GM18873 (cell line): ENCODE data around the gene DISP2.

Experiments used
- ATAC-seq: cut with Tn5 transposase; IDR thresholded peaks from one replicate; pipeline ENCODE4 v1.9.1; 2021; ENCODE audit warnings: mild to moderate bottlenecking, moderate library complexity, moderate number of reproducible peaks; ENCODE audit not compliant: unreplicated experiment, low FRiP score

Gene DISP2

GRCh38 chr15:40416056-40416455, 58.0 kb downstream of the DISP2 start:
- no peak for ATAC-seq

DNA sequence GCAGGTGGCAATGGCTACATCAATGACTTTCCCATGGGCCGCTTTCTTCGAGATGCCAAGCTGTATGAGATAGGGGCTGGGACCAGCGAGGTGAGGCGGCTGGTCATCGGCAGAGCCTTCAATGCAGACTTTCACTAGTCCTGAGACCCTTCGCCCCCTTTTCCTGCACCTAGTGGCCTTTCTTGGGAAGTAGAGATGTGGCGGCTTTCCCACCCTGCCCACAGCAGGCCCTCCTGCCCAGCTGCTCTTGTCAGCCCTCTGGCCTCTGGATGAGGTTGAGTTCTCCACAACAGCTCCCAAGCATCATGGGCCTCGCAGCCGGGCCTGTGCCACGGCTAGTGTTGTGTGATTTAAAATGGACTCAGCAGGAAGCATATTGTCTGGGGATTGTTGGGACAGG, 60.1 kb downstream of the DISP2 start:
- ATAC-seq = no peak

- no peak for ATAC-seq
Measured at GRCh38 chr15:40420071-40420713, 62.2 kb downstream of the DISP2 start.

GRCh38 chr15:40420793-40421192, 62.8 kb downstream of the DISP2 start:
- ATAC-seq = no peak

DNA sequence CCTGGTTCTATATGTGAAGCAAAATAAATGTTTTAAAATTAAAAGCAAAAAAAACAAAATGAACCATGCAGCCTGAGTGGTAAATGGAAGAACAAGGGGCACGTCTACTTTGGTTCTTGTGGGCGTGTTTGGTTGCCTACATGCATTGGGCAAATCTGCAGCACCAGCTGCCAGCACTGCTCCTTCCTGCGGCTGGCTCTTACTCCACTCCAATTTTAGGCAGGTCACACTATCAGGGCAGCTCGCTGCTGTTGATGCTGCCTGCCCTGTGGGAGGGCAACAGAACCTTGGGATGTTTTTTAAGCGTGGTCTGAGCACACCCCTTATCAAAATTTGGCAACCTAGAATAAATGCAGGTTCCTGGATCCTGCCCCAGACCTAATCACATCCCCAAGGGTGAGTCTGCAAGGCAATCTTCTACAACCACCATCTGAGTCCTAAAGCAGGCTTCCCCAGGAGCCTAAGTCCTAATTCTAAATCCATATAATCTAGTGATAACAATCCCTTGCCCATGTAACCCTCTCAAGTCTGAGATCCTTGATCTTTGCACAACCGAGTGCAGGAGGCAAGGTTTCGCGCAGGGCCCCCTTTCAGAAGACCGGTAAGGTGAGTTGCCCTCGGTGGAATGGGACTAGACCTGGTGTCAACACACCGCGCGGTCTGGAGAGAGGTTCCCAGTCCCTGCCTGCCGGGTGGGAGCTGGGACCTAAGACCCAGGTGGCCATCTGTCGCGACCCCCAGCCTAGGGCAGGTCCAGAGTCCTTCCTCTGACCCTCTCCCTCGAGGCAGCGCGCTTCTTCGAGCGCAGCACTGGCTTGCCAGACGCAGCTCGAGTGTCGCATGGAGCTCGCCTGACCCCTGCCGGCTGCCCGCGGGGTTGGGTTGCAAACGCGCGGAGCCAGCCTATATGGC, 63.5 kb downstream of the DISP2 start:
- no peak for ATAC-seq

DNA sequence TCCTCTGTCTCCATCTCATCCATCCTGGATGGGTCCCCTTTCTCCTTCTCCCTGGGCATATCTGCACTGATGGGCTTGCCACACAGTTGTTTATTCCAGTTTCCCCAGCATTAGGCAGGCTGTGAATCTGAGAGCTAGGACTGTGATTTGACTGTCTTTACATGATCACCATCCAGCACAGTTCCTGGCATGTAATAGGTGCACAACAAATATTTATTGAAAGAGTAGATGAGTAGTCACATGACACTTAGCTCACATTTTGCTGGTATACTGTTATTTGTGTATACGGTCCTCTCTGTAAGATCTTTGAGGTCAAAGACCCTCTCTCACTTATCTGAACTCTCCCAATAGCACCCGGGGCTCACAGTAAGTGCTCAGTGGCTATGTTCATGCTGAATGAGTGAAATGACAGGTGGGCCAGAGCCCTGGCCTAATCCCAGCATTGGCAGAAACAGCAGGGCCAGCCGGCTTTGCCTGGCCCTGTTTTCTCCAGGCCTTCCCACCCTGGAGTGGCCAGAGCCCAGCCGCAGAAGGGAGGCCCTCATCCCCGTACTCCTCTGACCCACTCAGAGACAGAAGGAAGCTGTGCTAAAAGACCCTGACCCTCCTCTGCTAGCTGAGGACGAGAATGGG, 66.6 kb downstream of the DISP2 start:
- ATAC-seq = no peak

DNA sequence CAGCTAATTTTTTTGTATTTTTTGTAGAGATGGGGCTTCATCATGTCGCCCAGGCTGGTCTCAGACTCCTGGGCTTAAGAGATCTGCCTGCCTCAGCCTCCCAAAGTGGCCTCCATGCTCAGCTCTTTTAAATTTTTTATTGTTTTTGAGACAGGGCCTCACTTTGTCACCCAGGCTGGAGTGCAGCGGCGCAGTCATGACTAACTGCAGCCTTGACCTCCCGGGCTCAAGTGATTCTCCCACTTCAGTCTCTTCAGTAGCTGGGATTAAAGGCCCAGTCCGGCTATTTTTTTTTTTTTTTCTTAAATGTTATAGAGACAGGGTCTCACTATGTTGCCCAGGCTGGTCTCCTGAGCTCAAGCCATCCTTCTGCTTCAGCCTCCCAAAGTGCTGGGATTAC, 67.7 kb downstream of the DISP2 start:
- no peak for ATAC-seq

GRCh38 chr15:40427188-40427587, 69.2 kb downstream of the DISP2 start:
- ATAC-seq = no peak

DNA sequence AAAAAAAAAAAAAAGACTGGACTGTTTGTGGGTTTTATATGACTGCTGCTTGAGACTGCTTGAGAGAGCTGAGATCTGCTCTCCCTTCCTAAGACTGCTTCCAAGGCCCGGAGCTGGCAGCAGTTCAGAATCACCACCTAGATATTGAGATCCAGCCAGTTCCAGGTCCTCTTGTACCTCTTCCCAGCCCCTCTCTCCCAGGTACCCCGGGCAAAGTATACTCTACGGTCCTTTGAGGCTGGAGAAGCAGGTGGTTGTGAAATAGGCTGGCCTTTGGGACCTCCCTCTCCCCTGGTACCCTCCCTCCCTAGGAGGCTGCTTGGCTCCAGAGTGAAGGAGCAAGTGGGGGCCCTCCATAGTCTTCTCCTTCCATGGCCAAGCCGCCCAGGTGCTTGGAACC, 70.2 kb downstream of the DISP2 start:
- no peak for ATAC-seq
